ENCODE results near the gene PHF21A. TPM values are rescaled to one million over a fixed set of nuclear protein-coding genes. Genes with fewer than 3 reads are reported as not detected.

PHF21A gene
- 89.2 and 127 TPM in 2 replicates for total RNA-seq (2013; cell fraction: nucleolus; rRNA removed)
- total RNA-seq (2014; rRNA removed) (9.6 and 12.2 TPM in 2 replicates), total RNA-seq (2014; rRNA removed; fragmentation: Illumina TruSeq; extraction: Trizol) (10.4 and 11.7 TPM in 2 replicates), total RNA-seq (2021) (29.2 and 31.6 TPM in 2 replicates), polyA plus RNA-seq (2011; rRNA removed) (25.0 and 37.2 TPM in 2 replicates), polyA plus RNA-seq (2014; fragmentation: Illumina TruSeq; extraction: Trizol) (32.9 and 34.0 TPM in 2 replicates), polyA plus RNA-seq (2014; fragmentation: Nextera tagmentation; extraction: Ambion mirVana) (1 to 10 TPM; 2.6 to 2.7 TPM), polyA plus RNA-seq (2014; rRNA removed) (14.9 and 21.2 TPM in 2 replicates), polyA plus RNA-seq (2016; fragmentation: Nextera tagmentation; extraction: Ambion mirVana) (10 to 100 TPM; 17.1 to 19.7 TPM), polyA minus RNA-seq (2011; rRNA and poly(A)+ RNA removed) (26.6 and 33.1 TPM in 2 replicates), Bru-seq, nascent RNA (percentile 90 among the genes with signal in this experiment), BruChase-seq, experiment 1, labeled RNA remaining after a 6-hour chase (percentile 81 among the genes with signal in this experiment), BruChase-seq, experiment 2, labeled RNA remaining after a 2-hour chase (percentile 83 among the genes with signal in this experiment)
- 13.7 TPM for polyA plus RNA-seq (2011; ENCODE audit: low read depth)
- polyA plus RNA-seq (2011; cell fraction: cytosol; rRNA removed) = 16.1 and 18.9 TPM in 2 replicates
- 57.1 and 57.6 TPM in 2 replicates for polyA plus RNA-seq (2011; cell fraction: nucleus; rRNA removed)
- polyA plus RNA-seq (2012) = 28.1 and 32.6 TPM in 2 replicates
- polyA minus RNA-seq (2011; cell fraction: cytosol; rRNA and poly(A)+ RNA removed) = 9.1 and 13.5 TPM in 2 replicates
- polyA minus RNA-seq (2011; cell fraction: nucleus; rRNA and poly(A)+ RNA removed) = 24.1 and 42.1 TPM in 2 replicates
- long read RNA-seq, experiment 1, partial matches to known transcripts = 0 of 4 reads
- long read RNA-seq, experiment 1, other reads (novel, unspliced or antisense) = 4 of 4 reads
- long read RNA-seq, experiment 2, partial matches to known transcripts = 0 of 3 reads
- long read RNA-seq, experiment 2, other reads (novel, unspliced or antisense) = 3 of 3 reads

GRCh38 chr11:46121301-46121723 is at the start of gene PHF21A:
TSS of gene PHF21A (minus strand) at chr11:46121454. CDS start at chr11:46084219, 37,235 bp downstream.
- intact Hi-C loops (cut with micrococcal nuclease; ENCODE audit: unreplicated experiment) (loop anchor here (5.0 to 10.0 kb wide), 3 partner anchors 186 to 277 kb away; partner anchors contain the start of genes CRY2 and DGKZ), in situ Hi-C loops (cut with MboI) (no loop called here)
- no peaks in the 10 kb centered on the region for H3K36me3 ChIP-seq (ENCODE audit: control insufficient read depth in 2 of 2, insufficient read depth in 2 of 2, low read length in 1 of 2)
- H3K27me3 ChIP-seq (replicated peaks in 1 of 2; ENCODE audit: control insufficient read depth in 2 of 2, insufficient read depth in 2 of 2, low read length in 1 of 2) = no peaks in the 10 kb centered on the region
- no peaks in the 10 kb centered on the region for H3K4me1 ChIP-seq (ENCODE audit: control insufficient read depth, insufficient read depth, low read length)
- WGBS (ENCODE audit: insufficient coverage, insufficient replicate concordance, low lambda C conversion rate, missing lambda C conversion rate) = 0% methylated on average over 1 of the region's 52 CpGs
- CTCF ChIA-PET = interaction anchor here (0.9 kb wide), 1 partner anchor 20 kb away, joined by 3 read pairs; no protein-coding TSS in a partner anchor
- H3K9me3 ChIP-seq (replicated peaks; ENCODE audit: control insufficient read depth, insufficient read depth, low read length) = no peaks in the 10 kb centered on the region
- RAD21 ChIA-PET (ENCODE audit: unreplicated experiment) = interaction anchor here (1.3 kb wide), 1 partner anchor 20 kb away, joined by 8 read pairs; no protein-coding TSS in a partner anchor
- SMC1A ChIA-PET (ENCODE audit: uncharacterized antibody, unreplicated experiment) = interaction anchor here (0.7 to 1.4 kb wide), 3 partner anchors 19 to 115 kb away, joined by 3 to 5 read pairs (median 4); no protein-coding TSS in a partner anchor
- H3K9ac ChIP-seq (ENCODE audit: control insufficient read depth, insufficient read depth, low read length) = peak within 1 kb of the TSS; percentile 72
- H3K79me2 ChIP-seq (ENCODE audit: control insufficient read depth, insufficient read depth, low read length) = peaks cover 40% of the 10 kb centered on the region
- peak within 1 kb of the TSS; percentile 77 for H2AFZ ChIP-seq (ENCODE audit: control insufficient read depth, low read depth, low read length)
- peak within 1 kb of the TSS; percentile 95 for H3K4me3 ChIP-seq
- DNase-seq (ENCODE audit: low read depth, low spot score) (no peak), ATAC-seq (peak; percentile 45), FAIRE-seq (no peak)
- H3K27ac ChIP-seq (ENCODE audit: control insufficient read depth, insufficient read depth) = peak within 1 kb of the TSS; percentile 75
- no peaks in the 10 kb centered on the region for H4K20me1 ChIP-seq (ENCODE audit: control insufficient read depth, insufficient read depth)
- no TSS peak for BruUV-seq (replicated peaks)
- H3K4me2 ChIP-seq (ENCODE audit: control insufficient read depth, insufficient read depth) = peak within 1 kb of the TSS; percentile 86
- POLR2A ChIA-PET = interaction anchor here (0.5 to 1.2 kb wide), 3 partner anchors 18 to 1094 kb away, joined by 3 to 9 read pairs (median 7); partner anchors contain the start of gene DDB2
- 0 out of 2 replicates have a peak, but pooled peaks have one; percentile 25 for TF ChIP-seq CREM (IDR thresholded peaks at IDR 0.05; ENCODE audit: low read depth)
- no peak for TF ChIP-seq CREB1 (IDR thresholded peaks at IDR 0.05; ENCODE audit: low read depth)
- TF ChIP-seq TCF7 (IDR thresholded peaks at IDR 0.05; ENCODE audit: borderline replicate concordance) = no peak
- TF ChIP-seq SMARCA5 (IDR thresholded peaks at IDR 0.05) = peak; percentile 81; the same call in 1 of the 2 replicates
- TF ChIP-seq NKRF (conservative IDR thresholded peaks at IDR 0.05) = no peak
- 0 out of 2 replicates have a peak, but pooled peaks have one; percentile 55 for TF ChIP-seq TCF3 (IDR thresholded peaks at IDR 0.05; ENCODE audit: borderline replicate concordance, insufficient read depth, low read depth, low read length)
- no peak for TF ChIP-seq STAT1 (conservative IDR thresholded peaks at IDR 0.05)
- peak; percentile 94 for TF ChIP-seq CHD2 (IDR thresholded peaks at IDR 0.05; ENCODE audit: borderline replicate concordance, low read depth, low read length)
- TF ChIP-seq PBX3 (IDR thresholded peaks at IDR 0.05; ENCODE audit: insufficient replicate concordance, low read depth, low read length) = peak; percentile 84
- peak; percentile 70 for TF ChIP-seq POLR2A (IDR thresholded peaks at IDR 0.05; ENCODE audit: low read depth, low read length)
- TF ChIP-seq RUNX3 (IDR thresholded peaks at IDR 0.05; ENCODE audit: low read length) = peak; percentile 59
- TF ChIP-seq PAX5 (IDR thresholded peaks at IDR 0.05; ENCODE audit: borderline replicate concordance, low read depth, low read length) = 0 out of 2 replicates have a peak, but pooled peaks have one; percentile 19
- TF ChIP-seq TAF1 (IDR thresholded peaks at IDR 0.05; ENCODE audit: borderline replicate concordance, low read depth, low read length) = peak; percentile 85
- TF ChIP-seq GABPA (IDR thresholded peaks at IDR 0.05; ENCODE audit: low read depth) = no peak
- peak; percentile 73; the same call in 1 of the 2 replicates for TF ChIP-seq POLR2AphosphoS5 (IDR thresholded peaks at IDR 0.05; ENCODE audit: low read length)
- no peak for TF ChIP-seq NFYB (IDR thresholded peaks at IDR 0.05; ENCODE audit: insufficient read depth, low read depth, low read length)
- TF ChIP-seq IKZF1 (conservative IDR thresholded peaks at IDR 0.05) = no peak
- peak in 1 of 2 experiments; percentile 56; a peak in 2 of 4 replicates for TF ChIP-seq BHLHE40 (IDR thresholded peaks at IDR 0.05; ENCODE audit: borderline replicate concordance in 1 of 2, low read depth in 2 of 2, low read length in 1 of 2)

All from GM12878 (cell line).